ENCODE measurements around the gene GDF7. TPM values are rescaled to one million over a fixed set of nuclear protein-coding genes. Genes with fewer than 3 reads are reported as not detected.

Gene GDF7
- total and polyA plus RNA-seq, 2 experiments from 2014 or later: 0.24 to 0.37 TPM

DNA sequence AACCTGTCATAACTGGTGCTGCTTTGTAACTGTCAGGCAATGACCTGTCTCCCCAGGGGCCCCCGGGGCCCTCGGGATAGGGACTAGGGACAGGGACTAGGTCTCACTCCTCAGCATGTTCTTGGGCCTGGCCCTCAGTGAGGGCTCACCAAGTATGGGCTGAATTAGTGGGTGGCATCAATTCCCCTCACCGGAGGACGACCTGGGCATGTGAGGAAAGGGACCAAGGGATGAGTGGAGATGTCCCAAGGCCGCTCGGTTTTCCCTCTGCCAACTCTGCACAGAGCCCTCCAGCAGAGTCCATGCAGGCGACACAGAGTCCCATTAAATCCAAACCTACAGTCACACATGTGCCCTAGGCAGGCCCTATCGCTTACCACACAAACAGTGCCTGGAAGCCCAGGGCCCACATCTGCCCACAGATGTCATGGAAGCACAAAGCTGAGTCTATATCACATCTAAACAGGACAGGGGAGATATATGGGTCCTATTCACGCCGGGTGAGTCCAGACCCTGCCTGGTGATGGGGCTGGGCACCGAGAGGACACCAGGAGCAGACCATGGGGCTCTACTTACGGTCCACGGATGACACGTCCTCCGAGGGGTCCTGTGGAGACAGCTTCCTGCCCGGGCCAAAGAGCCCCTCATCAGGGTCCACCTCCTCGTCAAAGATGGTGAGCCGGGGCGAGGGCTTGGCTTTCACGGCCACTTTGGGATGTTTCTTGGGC is 42.6 kb upstream of the GDF7 start:
- H3K9me3 ChIP-seq (ENCODE audit: low read depth): no peaks in the 10 kb centered on the region
- H3K79me2 ChIP-seq: no peaks in the 10 kb centered on the region
- H3K27ac ChIP-seq: no peak overlapping the region
- H3K4me3 ChIP-seq: no peak overlapping the region
- 91% methylated on average over 20 of the region's 20 CpGs for WGBS (ENCODE audit: low lambda C conversion rate, missing lambda C conversion rate)
- H2AFZ ChIP-seq: no peak overlapping the region
- TF ChIP-seq, protein P1, sequence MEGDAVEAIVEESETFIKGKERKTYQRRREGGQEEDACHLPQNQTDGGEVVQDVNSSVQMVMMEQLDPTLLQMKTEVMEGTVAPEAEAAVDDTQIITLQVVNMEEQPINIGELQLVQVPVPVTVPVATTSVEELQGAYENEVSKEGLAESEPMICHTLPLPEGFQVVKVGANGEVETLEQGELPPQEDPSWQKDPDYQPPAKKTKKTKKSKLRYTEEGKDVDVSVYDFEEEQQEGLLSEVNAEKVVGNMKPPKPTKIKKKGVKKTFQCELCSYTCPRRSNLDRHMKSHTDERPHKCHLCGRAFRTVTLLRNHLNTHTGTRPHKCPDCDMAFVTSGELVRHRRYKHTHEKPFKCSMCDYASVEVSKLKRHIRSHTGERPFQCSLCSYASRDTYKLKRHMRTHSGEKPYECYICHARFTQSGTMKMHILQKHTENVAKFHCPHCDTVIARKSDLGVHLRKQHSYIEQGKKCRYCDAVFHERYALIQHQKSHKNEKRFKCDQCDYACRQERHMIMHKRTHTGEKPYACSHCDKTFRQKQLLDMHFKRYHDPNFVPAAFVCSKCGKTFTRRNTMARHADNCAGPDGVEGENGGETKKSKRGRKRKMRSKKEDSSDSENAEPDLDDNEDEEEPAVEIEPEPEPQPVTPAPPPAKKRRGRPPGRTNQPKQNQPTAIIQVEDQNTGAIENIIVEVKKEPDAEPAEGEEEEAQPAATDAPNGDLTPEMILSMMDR (IDR thresholded peaks at IDR 0.05; ENCODE audit: poor library complexity): no peak
- TF ChIP-seq EZH2 (IDR thresholded peaks at IDR 0.05; ENCODE audit: borderline replicate concordance): no peak
- TF ChIP-seq EZH2phosphoT487 (IDR thresholded peaks at IDR 0.05; ENCODE audit: low read depth, severe bottlenecking, unreplicated experiment): no peak
- H3K27me3 ChIP-seq: no peaks in the 10 kb centered on the region
- no peaks in the 10 kb centered on the region for H3K36me3 ChIP-seq (replicated peaks; ENCODE audit: insufficient read depth, low read depth)
- no peaks in the 10 kb centered on the region for H3K4me1 ChIP-seq (ENCODE audit: insufficient read depth)
- H4K20me1 ChIP-seq (ENCODE audit: insufficient read depth, poor library complexity, severe bottlenecking): no peaks in the 10 kb centered on the region
- H3K4me2 ChIP-seq: no peak overlapping the region
- DNase-seq (ENCODE audit: low spot score): no peak
- no peaks in the 10 kb centered on the region for H3K9me2 ChIP-seq (replicated peaks; ENCODE audit: insufficient read depth)

DNA sequence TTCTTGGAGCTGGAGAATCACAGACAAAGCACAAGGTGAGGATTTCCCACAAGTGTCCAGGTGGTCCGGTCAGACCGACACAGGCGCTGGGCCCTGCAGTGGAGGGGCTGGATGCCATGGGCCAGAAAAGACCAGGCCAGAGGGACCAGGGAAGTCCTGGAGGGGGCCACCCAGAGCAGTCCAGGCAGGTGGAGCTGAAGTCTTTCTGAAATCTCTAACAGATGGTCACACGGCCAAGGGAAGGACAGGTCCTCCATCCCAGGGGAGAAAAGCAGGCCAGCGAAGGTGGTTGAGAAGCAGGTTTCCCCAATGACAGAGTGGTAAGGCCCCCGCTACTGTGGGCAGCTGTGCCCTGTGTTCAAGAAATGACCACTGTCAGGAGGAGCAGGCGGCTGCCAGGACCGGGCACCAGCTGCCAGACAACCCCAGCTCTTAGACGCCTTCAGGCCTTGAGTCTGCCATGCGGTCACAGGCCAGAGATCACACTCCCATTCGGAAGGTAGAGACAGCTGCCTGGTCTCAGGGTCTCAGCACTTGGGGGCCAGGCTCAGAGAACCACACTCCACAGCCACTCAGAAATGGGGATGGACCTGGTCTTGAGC is 42.0 kb upstream of the GDF7 start:
- Histone ChIP-seq H3K27me3 (no peaks in the 10 kb centered on the region), H3K4me2 (no peak overlapping the region), H3K4me1 (ENCODE audit: insufficient read depth) (no peaks in the 10 kb centered on the region), H3K27ac (no peak overlapping the region), H3K4me3 (no peak overlapping the region), H2AFZ (no peak overlapping the region), H3K9me3 (ENCODE audit: low read depth) (no peaks in the 10 kb centered on the region), H4K20me1 (ENCODE audit: insufficient read depth, poor library complexity, severe bottlenecking) (no peaks in the 10 kb centered on the region), H3K9me2 (replicated peaks; ENCODE audit: insufficient read depth) (no peaks in the 10 kb centered on the region), H3K79me2 (no peaks in the 10 kb centered on the region), H3K36me3 (replicated peaks; ENCODE audit: insufficient read depth, low read depth) (no peaks in the 10 kb centered on the region)
- 87% methylated on average over 11 of the region's 11 CpGs for WGBS (ENCODE audit: low lambda C conversion rate, missing lambda C conversion rate)
- no peak for DNase-seq (ENCODE audit: low spot score)
- TF ChIP-seq EZH2 (IDR thresholded peaks at IDR 0.05; ENCODE audit: borderline replicate concordance) (no peak), EZH2phosphoT487 (IDR thresholded peaks at IDR 0.05; ENCODE audit: low read depth, severe bottlenecking, unreplicated experiment) (no peak)
- TF ChIP-seq, protein P1 (IDR thresholded peaks at IDR 0.05; ENCODE audit: poor library complexity): no peak

DNA sequence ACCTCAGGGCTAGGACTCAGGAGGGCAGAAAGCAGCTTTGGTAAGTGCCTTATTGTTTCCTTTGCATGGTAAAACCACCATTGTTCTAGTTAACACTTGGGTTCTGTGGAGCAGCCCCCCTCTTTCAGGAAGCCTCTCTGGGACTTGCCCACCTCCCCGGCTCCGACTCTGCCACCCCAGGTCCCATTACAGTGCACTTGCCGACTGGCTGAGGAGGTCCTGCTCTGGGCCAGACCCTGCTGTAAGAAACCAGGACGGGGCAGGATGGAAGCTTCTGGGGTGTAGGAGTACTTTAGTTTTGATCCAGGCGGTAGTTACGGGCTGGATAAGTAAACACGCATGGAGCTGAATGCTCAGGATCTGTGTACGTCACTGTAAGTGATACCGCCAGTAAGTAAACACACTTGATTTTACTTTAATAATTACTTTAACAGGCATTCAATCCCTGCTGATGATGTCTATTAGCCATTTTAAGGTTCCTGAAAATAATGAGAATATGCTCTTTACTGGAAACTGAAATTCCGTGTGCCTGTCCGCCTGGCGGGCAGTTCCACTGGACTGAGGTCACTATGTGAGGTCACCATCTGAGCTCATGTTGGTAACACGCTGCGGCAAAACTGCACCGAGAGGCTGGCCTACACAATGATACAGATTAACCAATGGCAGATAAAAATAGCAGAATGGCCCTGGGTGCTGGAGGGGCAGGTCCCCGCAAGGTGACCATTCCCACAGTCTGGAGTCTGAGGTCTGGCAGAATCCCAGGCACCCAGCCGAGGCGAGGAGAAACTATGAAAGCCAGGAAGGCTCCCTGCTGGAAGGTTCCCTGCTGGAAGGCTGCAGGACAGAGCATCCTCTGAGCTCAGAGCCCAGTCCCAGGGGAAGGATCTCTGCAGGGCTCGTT is 41.2 kb upstream of the GDF7 start:
- H2AFZ ChIP-seq: no peak overlapping the region
- H4K20me1 ChIP-seq (ENCODE audit: insufficient read depth, poor library complexity, severe bottlenecking): no peaks in the 10 kb centered on the region
- peak overlapping the region; percentile 40 for H3K27ac ChIP-seq
- H3K79me2 ChIP-seq: no peaks in the 10 kb centered on the region
- H3K4me1 ChIP-seq (ENCODE audit: insufficient read depth): no peaks in the 10 kb centered on the region
- no peak for TF ChIP-seq EZH2 (IDR thresholded peaks at IDR 0.05; ENCODE audit: borderline replicate concordance)
- TF ChIP-seq, protein P1 (IDR thresholded peaks at IDR 0.05; ENCODE audit: poor library complexity): no peak
- no peaks in the 10 kb centered on the region for H3K9me2 ChIP-seq (replicated peaks; ENCODE audit: insufficient read depth)
- H3K36me3 ChIP-seq (replicated peaks; ENCODE audit: insufficient read depth, low read depth): no peaks in the 10 kb centered on the region
- WGBS (ENCODE audit: low lambda C conversion rate, missing lambda C conversion rate): 72% methylated on average over 19 of the region's 19 CpGs
- no peak overlapping the region for H3K4me3 ChIP-seq
- no peaks in the 10 kb centered on the region for H3K9me3 ChIP-seq (ENCODE audit: low read depth)
- H3K4me2 ChIP-seq: no peak overlapping the region
- no peak for DNase-seq (ENCODE audit: low spot score)
- H3K27me3 ChIP-seq: no peaks in the 10 kb centered on the region

All from hepatocyte (in vitro differentiated cells).